GM23338 (cell line): ENCODE data around the gene RBP2. TPM values are rescaled to one million over a fixed set of nuclear protein-coding genes. Genes with fewer than 3 reads are reported as not detected.

Experiments used
- ATAC-seq: fragments of 200-7000 bp; cut with Tn5 transposase; 3 replicates; pipeline ENCODE4 v1.9.1; 2020
- DNase-seq: peaks from one replicate; pipeline ENCODE4 v3.0.0-alpha.2; 2015; ENCODE audit warnings: low spot score
- H2AFZ ChIP-seq: fragments of 200-600 bp; sonication (generic); 2 replicates; pipeline ENCODE4 v1.8.0; 2016; ENCODE audit warnings: antibody characterized with exemption, mild to moderate bottlenecking, moderate library complexity
- H3F3A ChIP-seq: fragments of 200-600 bp; sonication (generic); replicated peaks from 2 replicates; pipeline ENCODE4 v1.8.0; 2017; ENCODE audit warnings: antibody characterized with exemption, mixed run types, low read depth
- H3K27ac ChIP-seq: fragments of 200-600 bp; sonication (generic); 2 replicates; pipeline ENCODE4 v1.6.1; 2016; ENCODE audit warnings: low read depth
- H3K27me3 ChIP-seq: fragments of 200-600 bp; sonication (generic); 2 replicates; pipeline ENCODE4 v1.8.0; 2016; ENCODE audit warnings: mild to moderate bottlenecking, mixed run types, moderate library complexity; ENCODE audit not compliant: insufficient read depth
- H3K36me3 ChIP-seq: fragments of 200-600 bp; sonication (generic); 2 replicates; pipeline ENCODE4 v1.8.0; 2016; ENCODE audit warnings: mild to moderate bottlenecking; ENCODE audit not compliant: insufficient read depth
- H3K4me1 ChIP-seq: fragments of 200-600 bp; sonication (generic); 2 replicates; pipeline ENCODE4 v1.8.0; 2016; ENCODE audit warnings: mild to moderate bottlenecking, moderate library complexity; ENCODE audit not compliant: insufficient read depth
- H3K4me2 ChIP-seq: fragments of 200-600 bp; sonication (generic); 2 replicates; pipeline ENCODE4 v1.7.1; 2017; ENCODE audit warnings: mixed run types
- H3K4me3 ChIP-seq: fragments of 200-600 bp; sonication (generic); 2 replicates; pipeline ENCODE4 v1.6.1; 2016; ENCODE audit warnings: mixed run types
- H3K79me2 ChIP-seq: fragments of 200-600 bp; sonication (generic); replicated peaks from 2 replicates; pipeline ENCODE4 v1.8.0; 2017; ENCODE audit warnings: mild to moderate bottlenecking; ENCODE audit not compliant: insufficient read depth
- H3K9me2 ChIP-seq: fragments of 200-600 bp; sonication (generic); 2 replicates; pipeline ENCODE4 v1.8.0; 2017; ENCODE audit not compliant: insufficient read depth
- H4K20me1 ChIP-seq: fragments of 200-600 bp; sonication (generic); replicated peaks from 2 replicates; pipeline ENCODE4 v1.8.0; 2017; ENCODE audit warnings: mild to moderate bottlenecking; ENCODE audit not compliant: insufficient read depth
- H3K27ac Mint-ChIP-seq: 2 replicates; pipeline ENCODE4 v1.8.0; 2020; ENCODE audit warnings: inconsistent platforms, mild to moderate bottlenecking, moderate library complexity, mixed read lengths
- H3K27me3 Mint-ChIP-seq: 3 replicates; pipeline ENCODE4 v1.8.0; 2022; ENCODE audit warnings: low read depth, mild to moderate bottlenecking, moderate library complexity, mixed read lengths, inconsistent platforms; ENCODE audit not compliant: insufficient read depth, poor library complexity
- H3K36me3 Mint-ChIP-seq: 3 replicates; pipeline ENCODE4 v1.8.0; 2021; ENCODE audit warnings: low read depth, mild to moderate bottlenecking, inconsistent platforms, moderate library complexity, mixed read lengths
- H3K4me1 Mint-ChIP-seq: 3 replicates; pipeline ENCODE4 v1.8.0; 2020; ENCODE audit warnings: mild to moderate bottlenecking, inconsistent platforms, mixed read lengths
- H3K4me3 Mint-ChIP-seq: 3 replicates; pipeline ENCODE4 v1.8.0; 2021; ENCODE audit warnings: moderate library complexity, mild to moderate bottlenecking, inconsistent platforms, mixed read lengths
- H3K9me3 Mint-ChIP-seq: 3 replicates; pipeline ENCODE4 v1.8.0; 2020; ENCODE audit warnings: moderate library complexity, mild to moderate bottlenecking, inconsistent platforms, mixed read lengths
- CREB1 ChIP-seq: fragments of 250-450 bp; sonication (Bioruptor Pico); IDR thresholded peaks from 2 replicates; pipeline ENCODE4 v1.5.0; 2020; ENCODE audit warnings: low read depth, mild to moderate bottlenecking, moderate library complexity
- CTCF ChIP-seq, 2 experiments: fragments of 200-600 bp in 1 of 2; sonication (generic) in 1 of 2; conservative IDR thresholded peaks; 2 replicates each; pipeline versions ENCODE4 v1.5.1 to v1.6.1; 2016 to 2017; ENCODE audit warnings: antibody characterized with exemption in 2 of 2, low read depth in 2 of 2, mild to moderate bottlenecking in 2 of 2, moderate library complexity in 1 of 2
- EZH2 ChIP-seq: fragments of 200-600 bp; sonication (generic); IDR thresholded peaks from one replicate; pipeline ENCODE4 v1.8.0; 2017; ENCODE audit warnings: antibody characterized with exemption, mild to moderate bottlenecking, low read depth; ENCODE audit not compliant: unreplicated experiment
- NANOG ChIP-seq: IDR thresholded peaks from 2 replicates; pipeline ENCODE4 v1.6.1; 2016; ENCODE audit warnings: antibody characterized with exemption, borderline replicate concordance
- POLR2AphosphoS5 ChIP-seq: IDR thresholded peaks from 2 replicates; pipeline ENCODE4 v1.6.1; 2016; ENCODE audit warnings: antibody characterized with exemption, low read depth
- REST ChIP-seq: IDR thresholded peaks from one replicate; pipeline ENCODE4 v1.6.1; 2018; ENCODE audit warnings: antibody characterized with exemption; ENCODE audit not compliant: unreplicated experiment
- STAT1 ChIP-seq: IDR thresholded peaks from one replicate; pipeline ENCODE4 v1.6.1; 2016; ENCODE audit warnings: antibody characterized with exemption; ENCODE audit not compliant: unreplicated experiment
- ZNF114 ChIP-seq: fragments of 250-450 bp; sonication (Bioruptor Pico); IDR thresholded peaks from 2 replicates; pipeline ENCODE4 v1.5.0; 2020; ENCODE audit warnings: mild to moderate bottlenecking, moderate library complexity
- ZNF331 ChIP-seq: fragments of 250-450 bp; sonication (Bioruptor Pico); IDR thresholded peaks from 2 replicates; pipeline ENCODE4 v1.5.0; 2020; ENCODE audit warnings: low read depth, mild to moderate bottlenecking, moderate library complexity
- polyA plus RNA-seq: library from polyadenylated mRNA; unstranded; fragments of >200 nt; fragmentation: Nextera tagmentation; extraction: Ambion mirVana; gene quantifications from 2 replicates; pipeline ENCODE4 v1.2.1, GENCODE V29; 2016
- total RNA-seq: library from RNA; depleted of rRNA; stranded (reverse); fragments of >200 nt; shearing (Covaris generic); gene quantifications from 2 replicates; pipeline ENCODE4 v1.2.3, GENCODE V29; 2014

Gene RBP2
- total and polyA plus RNA-seq, 2 experiments from 2014 or later: not detected

DNA sequence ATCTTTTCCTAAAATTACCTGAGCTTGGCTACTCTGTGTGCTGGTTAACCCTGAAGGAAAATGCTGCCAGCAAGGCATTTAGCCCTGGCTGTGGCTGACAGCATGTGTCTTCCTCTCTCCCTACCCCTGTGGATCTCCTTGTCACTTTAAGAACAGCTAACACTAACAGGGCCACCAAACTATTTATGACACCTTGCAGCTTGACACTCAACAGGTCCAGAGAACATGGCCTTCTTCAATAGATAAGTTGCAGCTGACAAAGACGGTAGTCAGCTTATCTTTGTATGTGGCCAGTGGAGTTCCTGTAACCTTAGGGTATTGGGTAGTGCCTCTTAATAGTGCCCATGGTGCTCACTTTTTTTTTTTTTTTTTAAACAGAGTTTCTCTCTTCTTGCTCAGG lies 54.9 kb downstream of the RBP2 start:
- Mint-ChIP-seq H3K4me3 (no peak overlapping the region), H3K9me3 (no peaks in the 10 kb centered on the region; the same call in 2 of the 3 replicates), H3K27ac (no peak overlapping the region), H3K27me3 (peaks cover 4% of the 10 kb centered on the region), H3K36me3 (no peaks in the 10 kb centered on the region), H3K4me1 (no peaks in the 10 kb centered on the region)
- no peak for TF ChIP-seq CREB1 (CRISPR knock-in tag)
- no peak for TF ChIP-seq POLR2AphosphoS5
- no peak for TF ChIP-seq STAT1
- no peak for TF ChIP-seq EZH2
- TF ChIP-seq ZNF331 (CRISPR knock-in tag): no peak
- no peak for TF ChIP-seq CTCF (conservative IDR thresholded peaks at IDR 0.05; ENCODE audit: low read depth in 2 of 2)
- no peak for TF ChIP-seq NANOG
- no peak for TF ChIP-seq ZNF114 (CRISPR knock-in tag)
- ATAC-seq (no peak), DNase-seq (no peak)
- no peaks in the 10 kb centered on the region for H4K20me1 ChIP-seq
- no peak overlapping the region for H3K27ac ChIP-seq
- no peaks in the 10 kb centered on the region for H3K4me1 ChIP-seq
- H3K9me2 ChIP-seq: no peaks in the 10 kb centered on the region
- no peak overlapping the region for H3K4me2 ChIP-seq
- H3K36me3 ChIP-seq: no peaks in the 10 kb centered on the region
- no peaks in the 10 kb centered on the region for H3K79me2 ChIP-seq
- H3F3A ChIP-seq: no peaks in the 10 kb centered on the region
- H3K27me3 ChIP-seq: no peaks in the 10 kb centered on the region
- no peak overlapping the region for H3K4me3 ChIP-seq
- H2AFZ ChIP-seq: no peak overlapping the region

GRCh38 chr3:139421040-139421439 lies 55.3 kb downstream of the RBP2 start:
- no peaks in the 10 kb centered on the region for H3K79me2 ChIP-seq
- no peaks in the 10 kb centered on the region for H3K36me3 ChIP-seq
- no peaks in the 10 kb centered on the region for H3K9me2 ChIP-seq
- no peaks in the 10 kb centered on the region for H3K4me1 ChIP-seq
- no peak overlapping the region for H2AFZ ChIP-seq
- Mint-ChIP-seq H3K4me3 (no peak overlapping the region), H3K36me3 (no peaks in the 10 kb centered on the region), H3K9me3 (no peaks in the 10 kb centered on the region; the same call in 2 of the 3 replicates), H3K4me1 (no peaks in the 10 kb centered on the region), H3K27me3 (peaks cover 4% of the 10 kb centered on the region), H3K27ac (no peak overlapping the region)
- ATAC-seq (no peak), DNase-seq (no peak)
- H3K4me3 ChIP-seq: no peak overlapping the region
- no peaks in the 10 kb centered on the region for H3F3A ChIP-seq
- H3K27me3 ChIP-seq: no peaks in the 10 kb centered on the region
- H3K27ac ChIP-seq: no peak overlapping the region
- no peaks in the 10 kb centered on the region for H4K20me1 ChIP-seq
- no peak overlapping the region for H3K4me2 ChIP-seq
- no peak for TF ChIP-seq CREB1 (CRISPR knock-in tag)
- TF ChIP-seq REST: no peak
- TF ChIP-seq CTCF (conservative IDR thresholded peaks at IDR 0.05; ENCODE audit: low read depth in 2 of 2): no peak
- no peak for TF ChIP-seq EZH2
